GM04504 (cell line): ENCODE data around the gene ATP1B1.
A peak's percentile ranks its signal among the peaks of the same experiment; 100 is the strongest.

Experiments
- DNase-seq: peaks from one replicate; pipeline ENCODE4 v3.0.0-alpha.2; 2012; ENCODE audit warnings: low read depth

ATP1B1 gene

GRCh38 chr1:169106095-169106920 lies at the start of gene ATP1B1:
ATP1B1 (plus strand) TSS chr1:169106690; CDS start chr1:169106830, 140 bp downstream.
- peak; percentile 51 for DNase-seq

GRCh38 chr1:169059421-169059820 lies 47.1 kb upstream of the ATP1B1 start:
- DNase-seq: no peak

GRCh38 chr1:169060043-169060722 lies 46.3 kb upstream of the ATP1B1 start:
- no peak for DNase-seq

GRCh38 chr1:169060919-169061639 lies 45.4 kb upstream of the ATP1B1 start:
- no peak for DNase-seq

GRCh38 chr1:169062152-169062551 lies 44.3 kb upstream of the ATP1B1 start:
- no peak for DNase-seq

GRCh38 chr1:169064103-169064502 lies 42.4 kb upstream of the ATP1B1 start:
- no peak for DNase-seq

- DNase-seq: no peak
These were observed 35.9 kb upstream of the ATP1B1 start for GRCh38 chr1:169070547-169070946.

- DNase-seq: no peak
These were observed 35.5 kb upstream of the ATP1B1 start for GRCh38 chr1:169070958-169071357.

GRCh38 chr1:169072945-169073725 lies 33.4 kb upstream of the ATP1B1 start:
- no peak for DNase-seq

- no peak for DNase-seq
These were observed 28.2 kb upstream of the ATP1B1 start for GRCh38 chr1:169078163-169078883.

GRCh38 chr1:169081503-169082123 lies 24.9 kb upstream of the ATP1B1 start:
- no peak for DNase-seq

- DNase-seq: no peak
These were observed 20.6 kb upstream of the ATP1B1 start for GRCh38 chr1:169085911-169086310.

- DNase-seq: no peak
These were observed 19.7 kb upstream of the ATP1B1 start for GRCh38 chr1:169086603-169087455.

- DNase-seq: no peak
These were observed 18.6 kb upstream of the ATP1B1 start for GRCh38 chr1:169087876-169088275.

GRCh38 chr1:169089776-169090175 lies 16.7 kb upstream of the ATP1B1 start:
- no peak for DNase-seq

- no peak for DNase-seq
These were observed 16.1 kb upstream of the ATP1B1 start for GRCh38 chr1:169090308-169090899.

GRCh38 chr1:169090900-169091311 lies 15.6 kb upstream of the ATP1B1 start:
- DNase-seq: no peak

- no peak for DNase-seq
These were observed 15.0 kb upstream of the ATP1B1 start for GRCh38 chr1:169091480-169091941.

GRCh38 chr1:169092399-169092798 lies 14.1 kb upstream of the ATP1B1 start:
- no peak for DNase-seq
